ENCODE measurements around the gene SPDYE3.
"Not testable (repeated sequence)": the region's sequence is repeated elsewhere in the genome, so short reads cannot be mapped to it uniquely, and the experiment has no call there.

SPDYE3 gene

DNA sequence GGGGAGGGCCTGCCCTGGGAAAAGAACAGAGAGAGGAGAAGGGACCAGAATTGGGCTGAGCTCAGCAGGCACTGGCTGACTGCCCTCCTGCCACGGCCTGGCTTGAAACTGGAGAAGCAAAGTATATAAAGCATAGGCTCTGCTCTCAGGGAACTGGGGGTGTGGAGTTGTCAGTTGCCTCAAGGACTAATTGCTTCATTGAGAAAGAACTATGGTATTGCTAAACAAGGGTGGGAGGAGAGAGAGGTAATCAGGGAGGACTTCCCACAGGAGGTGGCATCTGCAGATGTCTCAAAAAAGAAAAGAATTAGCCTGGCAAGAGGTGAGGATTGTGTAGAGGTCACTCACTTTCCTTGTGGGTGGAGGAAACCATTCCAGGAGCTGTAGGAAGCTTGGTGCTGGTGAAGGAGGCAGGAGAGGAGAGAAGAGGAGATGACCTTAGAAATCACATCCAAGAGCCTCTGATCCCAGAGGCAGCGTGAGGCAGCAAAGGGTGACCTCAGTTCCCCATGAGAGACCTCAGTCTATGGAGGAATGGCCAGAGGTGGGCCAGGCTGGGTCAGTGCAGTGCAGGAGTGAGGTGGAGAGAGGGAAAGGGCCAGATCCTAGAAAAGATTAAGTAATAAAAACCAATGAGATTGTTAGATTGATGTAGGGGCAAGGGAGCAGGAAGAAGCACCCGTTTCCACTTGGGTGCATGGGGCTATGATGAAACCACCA lies 52.8 kb downstream of the SPDYE3 start:
- no peak overlapping the region for H3K4me3 ChIP-seq (ENCODE audit: low read length)
- no peak overlapping the region for H3K4me2 ChIP-seq (ENCODE audit: low read length)
- no peaks in the 10 kb centered on the region for H3K9me3 ChIP-seq (ENCODE audit: insufficient read depth, low read length)
- TF ChIP-seq, protein P1, sequence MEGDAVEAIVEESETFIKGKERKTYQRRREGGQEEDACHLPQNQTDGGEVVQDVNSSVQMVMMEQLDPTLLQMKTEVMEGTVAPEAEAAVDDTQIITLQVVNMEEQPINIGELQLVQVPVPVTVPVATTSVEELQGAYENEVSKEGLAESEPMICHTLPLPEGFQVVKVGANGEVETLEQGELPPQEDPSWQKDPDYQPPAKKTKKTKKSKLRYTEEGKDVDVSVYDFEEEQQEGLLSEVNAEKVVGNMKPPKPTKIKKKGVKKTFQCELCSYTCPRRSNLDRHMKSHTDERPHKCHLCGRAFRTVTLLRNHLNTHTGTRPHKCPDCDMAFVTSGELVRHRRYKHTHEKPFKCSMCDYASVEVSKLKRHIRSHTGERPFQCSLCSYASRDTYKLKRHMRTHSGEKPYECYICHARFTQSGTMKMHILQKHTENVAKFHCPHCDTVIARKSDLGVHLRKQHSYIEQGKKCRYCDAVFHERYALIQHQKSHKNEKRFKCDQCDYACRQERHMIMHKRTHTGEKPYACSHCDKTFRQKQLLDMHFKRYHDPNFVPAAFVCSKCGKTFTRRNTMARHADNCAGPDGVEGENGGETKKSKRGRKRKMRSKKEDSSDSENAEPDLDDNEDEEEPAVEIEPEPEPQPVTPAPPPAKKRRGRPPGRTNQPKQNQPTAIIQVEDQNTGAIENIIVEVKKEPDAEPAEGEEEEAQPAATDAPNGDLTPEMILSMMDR (IDR thresholded peaks at IDR 0.05; ENCODE audit: low read depth, low read length), result no peak
- TF ChIP-seq EZH2phosphoT487 (IDR thresholded peaks at IDR 0.05; ENCODE audit: low read depth), result no peak
- no peaks in the 10 kb centered on the region for H3K27me3 ChIP-seq (ENCODE audit: low read depth, low read length)
- no peak overlapping the region for H2AFZ ChIP-seq (ENCODE audit: low read depth, low read length)
- no peak overlapping the region for H3K27ac ChIP-seq (ENCODE audit: low read length)
- no peaks in the 10 kb centered on the region for H3K79me2 ChIP-seq (ENCODE audit: low read length)
- no peak overlapping the region for H3K9ac ChIP-seq (ENCODE audit: low read length)
- peaks cover 49% of the 10 kb centered on the region for H3K36me3 ChIP-seq (replicated peaks; ENCODE audit: low read depth, low read length)
- H4K20me1 ChIP-seq (ENCODE audit: insufficient read depth, low read length), result no peaks in the 10 kb centered on the region
- H3K4me1 ChIP-seq (ENCODE audit: low read length), result peaks cover 23% of the 10 kb centered on the region

DNA sequence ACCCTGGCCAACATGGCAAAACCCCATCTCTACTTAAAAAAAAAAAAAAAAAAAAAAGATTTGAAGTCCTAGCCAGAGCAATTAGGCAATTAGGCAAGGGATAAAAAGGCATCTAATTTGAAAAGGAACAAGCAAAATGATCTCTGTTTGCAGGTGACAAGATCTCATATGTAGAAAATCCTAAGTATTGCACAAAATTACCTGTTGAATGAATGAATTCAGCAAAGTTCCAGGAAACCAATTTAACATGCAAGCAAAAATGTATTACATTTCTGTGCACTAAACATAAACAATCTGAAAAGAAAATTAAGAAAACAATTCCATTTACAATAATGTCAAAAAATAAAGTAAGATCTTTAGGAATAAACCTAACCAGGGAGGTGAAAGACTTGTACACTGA lies 55.6 kb downstream of the SPDYE3 start:
- no peaks in the 10 kb centered on the region for H3K79me2 ChIP-seq (ENCODE audit: low read length)
- H4K20me1 ChIP-seq (ENCODE audit: insufficient read depth, low read length), result no peaks in the 10 kb centered on the region
- no peak for TF ChIP-seq EZH2phosphoT487 (IDR thresholded peaks at IDR 0.05; ENCODE audit: low read depth)
- TF ChIP-seq, protein P1 (IDR thresholded peaks at IDR 0.05; ENCODE audit: low read depth, low read length), result no peak
- no peak overlapping the region for H3K4me3 ChIP-seq (ENCODE audit: low read length)
- no peaks in the 10 kb centered on the region for H3K27me3 ChIP-seq (ENCODE audit: low read depth, low read length)
- no peak overlapping the region for H3K27ac ChIP-seq (ENCODE audit: low read length)
- peaks cover 49% of the 10 kb centered on the region for H3K4me1 ChIP-seq (ENCODE audit: low read length)
- H3K9ac ChIP-seq (ENCODE audit: low read length), result no peak overlapping the region
- no peak overlapping the region for H2AFZ ChIP-seq (ENCODE audit: low read depth, low read length)
- peaks cover 42% of the 10 kb centered on the region for H3K36me3 ChIP-seq (replicated peaks; ENCODE audit: low read depth, low read length)
- H3K9me3 ChIP-seq (ENCODE audit: insufficient read depth, low read length), result no peaks in the 10 kb centered on the region
- H3K4me2 ChIP-seq (ENCODE audit: low read length), result no peak overlapping the region

DNA sequence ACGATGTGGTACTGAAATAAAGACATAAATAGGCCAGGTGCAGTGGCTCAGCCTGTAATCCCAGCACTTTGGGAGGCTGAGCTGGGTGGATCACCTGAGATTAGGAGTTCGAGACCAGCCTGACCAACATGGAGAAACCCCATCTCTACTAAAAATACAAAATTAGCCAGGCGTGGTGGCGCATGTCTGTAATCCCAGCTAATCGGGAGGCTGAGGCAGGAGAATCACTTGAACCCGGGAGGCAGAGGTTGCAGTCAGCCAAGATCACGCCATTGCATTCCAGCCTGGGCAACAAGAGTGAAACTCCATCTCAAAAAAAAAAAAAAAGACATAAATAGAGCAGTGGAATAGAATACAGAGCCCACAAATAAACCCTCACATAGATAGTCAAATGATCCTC lies 56.3 kb downstream of the SPDYE3 start:
- H2AFZ ChIP-seq (ENCODE audit: low read depth, low read length); H3K27me3 ChIP-seq (ENCODE audit: low read depth, low read length); H3K9me3 ChIP-seq (ENCODE audit: insufficient read depth, low read length); H3K79me2 ChIP-seq (ENCODE audit: low read length); H3K4me3 ChIP-seq (ENCODE audit: low read length); H3K9ac ChIP-seq (ENCODE audit: low read length); H4K20me1 ChIP-seq (ENCODE audit: insufficient read depth, low read length); H3K4me2 ChIP-seq (ENCODE audit: low read length); H3K27ac ChIP-seq (ENCODE audit: low read length): not testable (repeated sequence)
- Histone ChIP-seq H3K4me1 (ENCODE audit: low read length) (peaks cover 49% of the 10 kb centered on the region), H3K36me3 (replicated peaks; ENCODE audit: low read depth, low read length) (peaks cover 41% of the 10 kb centered on the region)

- Histone ChIP-seq H4K20me1 (ENCODE audit: insufficient read depth, low read length) (no peaks in the 10 kb centered on the region), H3K9ac (ENCODE audit: low read length) (no peak overlapping the region), H3K4me3 (ENCODE audit: low read length) (no peak overlapping the region), H3K79me2 (ENCODE audit: low read length) (no peaks in the 10 kb centered on the region), H3K4me1 (ENCODE audit: low read length) (peaks cover 54% of the 10 kb centered on the region), H3K4me2 (ENCODE audit: low read length) (no peak overlapping the region), H2AFZ (ENCODE audit: low read depth, low read length) (no peak overlapping the region), H3K27ac (ENCODE audit: low read length) (peak overlapping the region; percentile 98; the same call in 1 of the 2 replicates), H3K27me3 (ENCODE audit: low read depth, low read length) (no peaks in the 10 kb centered on the region), H3K36me3 (replicated peaks; ENCODE audit: low read depth, low read length) (peaks cover 34% of the 10 kb centered on the region), H3K9me3 (ENCODE audit: insufficient read depth, low read length) (no peaks in the 10 kb centered on the region)
- TF ChIP-seq, protein P1 (IDR thresholded peaks at IDR 0.05; ENCODE audit: low read depth, low read length), result no peak
- no peak for TF ChIP-seq EZH2phosphoT487 (IDR thresholded peaks at IDR 0.05; ENCODE audit: low read depth)
These were observed 57.0 kb downstream of the SPDYE3 start for GRCh38 chr7:100364480-100364879.

- peaks cover 64% of the 10 kb centered on the region for H3K4me1 ChIP-seq (ENCODE audit: low read length)
- not testable (repeated sequence) for H3K9me3 ChIP-seq (ENCODE audit: insufficient read depth, low read length); H4K20me1 ChIP-seq (ENCODE audit: insufficient read depth, low read length); H3K27me3 ChIP-seq (ENCODE audit: low read depth, low read length); H2AFZ ChIP-seq (ENCODE audit: low read depth, low read length); H3K79me2 ChIP-seq (ENCODE audit: low read length)
- peaks cover 25% of the 10 kb centered on the region for H3K36me3 ChIP-seq (replicated peaks; ENCODE audit: low read depth, low read length)
- H3K27ac ChIP-seq (ENCODE audit: low read length), result peak overlapping the region; percentile 98
- H3K4me2 ChIP-seq (ENCODE audit: low read length), result peak overlapping the region; percentile 53
- H3K9ac ChIP-seq (ENCODE audit: low read length), result peak overlapping the region; percentile 56
- peak overlapping the region; percentile 10; the same call in 1 of the 2 replicates for H3K4me3 ChIP-seq (ENCODE audit: low read length)
These were observed 58.5 kb downstream of the SPDYE3 start for GRCh38 chr7:100365998-100366367.

Measured in OCI-LY3 (cell line).